ENCODE data around the gene ARRB2. TPM values are rescaled to one million over a fixed set of nuclear protein-coding genes. Genes with fewer than 3 reads are reported as not detected.
"Not testable (repeated sequence)": the region's sequence is repeated elsewhere in the genome, so short reads cannot be mapped to it uniquely, and the experiment has no call there.

ARRB2 gene
- total RNA-seq, 1 experiment from 2014 or later = 21.1 TPM

GRCh38 chr17:4701116-4701515 is 9.3 kb upstream of the ARRB2 start:
- H3K27ac Mint-ChIP-seq (ENCODE audit: unreplicated experiment) = no peak overlapping the region
- CTCF ChIA-PET = interaction anchor here (0.6 kb wide), 1 partner anchor 1126 kb away, joined by 4 read pairs; no protein-coding TSS in a partner anchor

GRCh38 chr17:4703330-4703691 is 7.1 kb upstream of the ARRB2 start:
- no peaks in the 10 kb centered on the region for H3K9me3 Mint-ChIP-seq (ENCODE audit: low read depth, unreplicated experiment)
- peak overlapping the region; percentile 93 for H3K4me3 Mint-ChIP-seq (ENCODE audit: low read depth, unreplicated experiment)
- H3K27me3 Mint-ChIP-seq (ENCODE audit: unreplicated experiment) = no peaks in the 10 kb centered on the region
- peaks cover 29% of the 10 kb centered on the region for H3K36me3 Mint-ChIP-seq (ENCODE audit: insufficient read depth, unreplicated experiment)
- TF ChIP-seq CTCF (IDR thresholded peaks at IDR 0.05; ENCODE audit: unreplicated experiment) = no peak
- intact Hi-C loops (cut with micrococcal nuclease; ENCODE audit: unreplicated experiment) = loop anchor here (5.0 kb wide), 1 partner anchor 136 kb away; no protein-coding TSS in a partner anchor
- H3K4me1 Mint-ChIP-seq (ENCODE audit: low read depth, unreplicated experiment) = peaks cover 32% of the 10 kb centered on the region
- H3K27ac Mint-ChIP-seq (ENCODE audit: unreplicated experiment) = peak overlapping the region; percentile 61
- CTCF ChIA-PET = interaction anchor here (0.9 to 1.0 kb wide), 2 partner anchors 23 to 87 kb away, joined by 3 to 4 read pairs; no protein-coding TSS in a partner anchor
- DNase-seq = no peak
- no TSS peak for BruUV-seq (replicated peaks)

More at GRCh38 chr17:4701116-4701515, 9.3 kb upstream of the ARRB2 start:
- Mint-ChIP-seq H3K4me3 (ENCODE audit: low read depth, unreplicated experiment) (no peak overlapping the region), H3K36me3 (ENCODE audit: insufficient read depth, unreplicated experiment) (peaks cover 26% of the 10 kb centered on the region), H3K9me3 (ENCODE audit: low read depth, unreplicated experiment) (no peaks in the 10 kb centered on the region), H3K4me1 (ENCODE audit: low read depth, unreplicated experiment) (peaks cover 26% of the 10 kb centered on the region), H3K27me3 (ENCODE audit: unreplicated experiment) (no peaks in the 10 kb centered on the region)
- TF ChIP-seq CTCF (IDR thresholded peaks at IDR 0.05; ENCODE audit: unreplicated experiment) = no peak
- intact Hi-C loops (cut with micrococcal nuclease; ENCODE audit: unreplicated experiment) = loop anchor here (5.0 kb wide), 1 partner anchor 134 kb away; no protein-coding TSS in a partner anchor
- no TSS peak for BruUV-seq (replicated peaks)
- no peak for DNase-seq

GRCh38 chr17:4704574-4704907 is 5.9 kb upstream of the ARRB2 start:
- intact Hi-C loops (cut with micrococcal nuclease; ENCODE audit: unreplicated experiment) = loop anchor here (5.0 kb wide), 1 partner anchor 137 kb away; no protein-coding TSS in a partner anchor
- Mint-ChIP-seq H3K4me1 (ENCODE audit: low read depth, unreplicated experiment) (peaks cover 32% of the 10 kb centered on the region), H3K4me3 (ENCODE audit: low read depth, unreplicated experiment) (peak overlapping the region; percentile 93), H3K36me3 (ENCODE audit: insufficient read depth, unreplicated experiment) (peaks cover 29% of the 10 kb centered on the region)
- H3K27me3 Mint-ChIP-seq (ENCODE audit: unreplicated experiment); H3K27ac Mint-ChIP-seq (ENCODE audit: unreplicated experiment); CTCF ChIA-PET; H3K9me3 Mint-ChIP-seq (ENCODE audit: low read depth, unreplicated experiment); DNase-seq: not testable (repeated sequence)
- TSS peak; percentile 80 for BruUV-seq (replicated peaks)

GRCh38 chr17:4704991-4705390 is 5.4 kb upstream of the ARRB2 start:
- Mint-ChIP-seq H3K4me3 (ENCODE audit: low read depth, unreplicated experiment) (peak overlapping the region; percentile 93), H3K36me3 (ENCODE audit: insufficient read depth, unreplicated experiment) (peaks cover 34% of the 10 kb centered on the region), H3K4me1 (ENCODE audit: low read depth, unreplicated experiment) (peaks cover 32% of the 10 kb centered on the region), H3K27ac (ENCODE audit: unreplicated experiment) (no peak overlapping the region), H3K9me3 (ENCODE audit: low read depth, unreplicated experiment) (no peaks in the 10 kb centered on the region), H3K27me3 (ENCODE audit: unreplicated experiment) (no peaks in the 10 kb centered on the region)
- BruUV-seq (replicated peaks) = no TSS peak
- intact Hi-C loops (cut with micrococcal nuclease; ENCODE audit: unreplicated experiment) = loop anchor here (5.0 kb wide), 1 partner anchor 138 kb away; no protein-coding TSS in a partner anchor
- TF ChIP-seq CTCF (IDR thresholded peaks at IDR 0.05; ENCODE audit: unreplicated experiment) = no peak
- CTCF ChIA-PET = no interaction called here
- DNase-seq = no peak

- Mint-ChIP-seq H3K4me3 (ENCODE audit: low read depth, unreplicated experiment) (no peak overlapping the region), H3K4me1 (ENCODE audit: low read depth, unreplicated experiment) (peaks cover 29% of the 10 kb centered on the region), H3K36me3 (ENCODE audit: insufficient read depth, unreplicated experiment) (peaks cover 44% of the 10 kb centered on the region), H3K27ac (ENCODE audit: unreplicated experiment) (no peak overlapping the region), H3K27me3 (ENCODE audit: unreplicated experiment) (no peaks in the 10 kb centered on the region), H3K9me3 (ENCODE audit: low read depth, unreplicated experiment) (no peaks in the 10 kb centered on the region)
- CTCF ChIA-PET = no interaction called here
- DNase-seq = no peak
- no TSS peak for BruUV-seq (replicated peaks)
- intact Hi-C loops (cut with micrococcal nuclease; ENCODE audit: unreplicated experiment) = no loop called here
- TF ChIP-seq CTCF (IDR thresholded peaks at IDR 0.05; ENCODE audit: unreplicated experiment) = no peak
Observed at GRCh38 chr17:4706121-4706520, 4.3 kb upstream of the ARRB2 start.
